Loucy (cell line): ENCODE measurements around the gene HS6ST3.

Source experiments
- H2AFZ ChIP-seq: fragments of 200-600 bp; sonication (generic); 2 replicates; pipeline ENCODE4 v1.6.0; 2016; ENCODE audit warnings: antibody characterized with exemption, mild to moderate bottlenecking, low read length, moderate library complexity
- H3F3A ChIP-seq: fragments of 200-600 bp; 2 replicates; pipeline ENCODE4 v1.6.0; 2016; ENCODE audit warnings: antibody characterized with exemption, low read depth, mild to moderate bottlenecking
- H3K27me3 ChIP-seq: fragments of 200-600 bp; sonication (generic); 2 replicates; pipeline ENCODE4 v1.6.1; 2014; ENCODE audit warnings: low read length, mild to moderate bottlenecking; ENCODE audit not compliant: insufficient read depth, poor library complexity, severe bottlenecking
- H3K36me3 ChIP-seq: fragments of 200-600 bp; sonication (generic); 2 replicates; pipeline ENCODE4 v1.6.1; 2016; ENCODE audit warnings: low read length; ENCODE audit not compliant: insufficient read depth
- H3K4me1 ChIP-seq: fragments of 200-600 bp; sonication (generic); 2 replicates; pipeline ENCODE4 v1.5.1; 2014; ENCODE audit warnings: low read length, mild to moderate bottlenecking; ENCODE audit not compliant: insufficient read depth, poor library complexity, severe bottlenecking
- H3K4me2 ChIP-seq: fragments of 200-600 bp; sonication (generic); 2 replicates; pipeline ENCODE4 v1.6.0; 2014; ENCODE audit warnings: antibody characterized with exemption, low read length, low read depth, mild to moderate bottlenecking; ENCODE audit not compliant: poor library complexity, severe bottlenecking
- H3K4me3 ChIP-seq: fragments of 200-600 bp; sonication (generic); 2 replicates; pipeline ENCODE4 v1.5.1; 2014; ENCODE audit warnings: low read length, mild to moderate bottlenecking, mixed read lengths; ENCODE audit not compliant: poor library complexity, severe bottlenecking
- H3K79me2 ChIP-seq: fragments of 200-600 bp; sonication (generic); 2 replicates; pipeline ENCODE4 v1.6.1; 2014; ENCODE audit warnings: low read length; ENCODE audit not compliant: insufficient read depth
- H3K9ac ChIP-seq: fragments of 200-600 bp; sonication (generic); 2 replicates; pipeline ENCODE4 v1.6.0; 2014; ENCODE audit warnings: mild to moderate bottlenecking, low read depth, low read length, moderate library complexity; ENCODE audit not compliant: poor library complexity, severe bottlenecking
- H3K9me2 ChIP-seq: fragments of 200-600 bp; sonication (generic); replicated peaks from 2 replicates; pipeline ENCODE4 v1.6.1; 2016; ENCODE audit warnings: low read depth, low read length, mixed read lengths
- H3K9me3 ChIP-seq: fragments of 200-600 bp; sonication (generic); 2 replicates; pipeline ENCODE4 v1.6.1; 2014; ENCODE audit warnings: mild to moderate bottlenecking, antibody characterized with exemption, low read length, low read depth; ENCODE audit not compliant: insufficient read depth
- H4K20me1 ChIP-seq: fragments of 200-600 bp; sonication (generic); 2 replicates; pipeline ENCODE4 v1.6.0; 2014; ENCODE audit warnings: antibody characterized with exemption, low read length, mild to moderate bottlenecking; ENCODE audit not compliant: insufficient read depth, poor library complexity, severe bottlenecking
- CTCF ChIP-seq: fragments of 200-600 bp; sonication (generic); conservative IDR thresholded peaks from 2 replicates; pipeline ENCODE4 v1.5.1; 2014; ENCODE audit warnings: mild to moderate bottlenecking, antibody characterized with exemption, low read length
- EZH2phosphoT487 ChIP-seq: fragments of 200-600 bp; IDR thresholded peaks from 2 replicates; pipeline ENCODE4 v1.6.1; 2018; ENCODE audit warnings: antibody characterized with exemption, mild to moderate bottlenecking, moderate library complexity, borderline replicate concordance

HS6ST3 gene

GRCh38 chr13:96243376-96243775 is 153.5 kb downstream of the HS6ST3 start:
- Histone ChIP-seq H2AFZ (no peak overlapping the region), H3K4me2 (no peak overlapping the region), H3K79me2 (no peaks in the 10 kb centered on the region), H4K20me1 (no peaks in the 10 kb centered on the region), H3F3A (no peaks in the 10 kb centered on the region), H3K36me3 (no peaks in the 10 kb centered on the region), H3K27me3 (no peaks in the 10 kb centered on the region), H3K9me3 (peaks cover 2% of the 10 kb centered on the region; the same call in 1 of the 2 replicates), H3K4me1 (no peaks in the 10 kb centered on the region), H3K4me3 (no peak overlapping the region), H3K9me2 (no peaks in the 10 kb centered on the region), H3K9ac (no peak overlapping the region)
- TF ChIP-seq CTCF (no peak), EZH2phosphoT487 (no peak)

GRCh38 chr13:96248103-96248502 is 158.2 kb downstream of the HS6ST3 start:
- Histone ChIP-seq H3F3A (no peaks in the 10 kb centered on the region), H3K79me2 (no peaks in the 10 kb centered on the region), H3K27me3 (no peaks in the 10 kb centered on the region), H2AFZ (no peak overlapping the region), H4K20me1 (no peaks in the 10 kb centered on the region), H3K4me2 (no peak overlapping the region), H3K4me1 (no peaks in the 10 kb centered on the region), H3K36me3 (no peaks in the 10 kb centered on the region), H3K9ac (no peak overlapping the region), H3K4me3 (no peak overlapping the region), H3K9me3 (no peaks in the 10 kb centered on the region), H3K9me2 (no peaks in the 10 kb centered on the region)
- TF ChIP-seq EZH2phosphoT487 (no peak), CTCF (no peak)

- H3K9me2 ChIP-seq: no peaks in the 10 kb centered on the region
- H3K4me2 ChIP-seq: no peak overlapping the region
- no peaks in the 10 kb centered on the region for H3K4me1 ChIP-seq
- H3K79me2 ChIP-seq: no peaks in the 10 kb centered on the region
- TF ChIP-seq EZH2phosphoT487 (no peak), CTCF (no peak)
- no peak overlapping the region for H2AFZ ChIP-seq
- H3K27me3 ChIP-seq: no peaks in the 10 kb centered on the region
- H4K20me1 ChIP-seq: no peaks in the 10 kb centered on the region
- no peaks in the 10 kb centered on the region; the same call in 1 of the 2 replicates for H3K9me3 ChIP-seq
- H3K9ac ChIP-seq: no peak overlapping the region
- no peaks in the 10 kb centered on the region for H3K36me3 ChIP-seq
- no peaks in the 10 kb centered on the region for H3F3A ChIP-seq
- no peak overlapping the region for H3K4me3 ChIP-seq
These were observed 159.1 kb downstream of the HS6ST3 start for GRCh38 chr13:96248996-96249395.
